HEK293T (cell line): ENCODE data around the gene PPP3R1.

ENCODE experiments used
- FOXK2 ChIP-seq: fragments of 450-650 bp; IDR thresholded peaks from 2 replicates; pipeline ENCODE4 v1.6.1; 2016; ENCODE audit warnings: mild to moderate bottlenecking
- FOXM1 ChIP-seq: fragments of 450-650 bp; IDR thresholded peaks from 2 replicates; pipeline ENCODE4 v1.6.1; 2017; ENCODE audit warnings: mild to moderate bottlenecking, borderline replicate concordance

GRCh38 chr2:68293755-68294154 lies 41.4 kb upstream of the PPP3R1 start:
- TF ChIP-seq FOXM1 (no peak), FOXK2 (no peak)
